Measurements from ENCODE around the gene SLC39A3.

Gene SLC39A3

GRCh38 chr19:2744113-2744512 lies 4.3 kb upstream of the SLC39A3 start:
- no peak for DNase-seq

- DNase-seq = no peak
These were observed 3.3 kb upstream of the SLC39A3 start for GRCh38 chr19:2743099-2743498.

GRCh38 chr19:2740314-2740656 lies 468 bp upstream of the SLC39A3 start:
- no peak for DNase-seq

GRCh38 chr19:2736550-2737190 lies 3.1 kb downstream of the SLC39A3 start:
- DNase-seq = no peak

DNA sequence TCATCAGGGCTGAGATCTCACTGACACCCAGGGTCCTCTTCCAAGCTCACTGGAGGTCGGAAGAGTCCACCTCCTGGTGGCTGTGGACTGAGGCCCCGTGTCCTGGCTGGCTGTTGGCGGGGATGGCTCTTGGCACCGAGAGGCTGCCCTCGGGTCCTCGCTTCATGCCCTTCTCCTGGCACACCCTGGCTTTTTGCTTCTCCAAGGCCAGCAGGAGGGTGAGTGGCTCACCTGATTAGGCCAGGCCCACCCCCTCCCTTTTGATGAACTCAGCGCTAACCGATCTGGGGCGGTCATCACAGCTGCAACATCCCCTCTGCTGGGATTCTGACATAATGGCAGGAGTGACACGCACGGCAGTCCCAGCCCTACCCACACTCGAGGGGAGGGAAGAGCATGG lies 4.4 kb downstream of the SLC39A3 start:
- DNase-seq = no peak

DNA sequence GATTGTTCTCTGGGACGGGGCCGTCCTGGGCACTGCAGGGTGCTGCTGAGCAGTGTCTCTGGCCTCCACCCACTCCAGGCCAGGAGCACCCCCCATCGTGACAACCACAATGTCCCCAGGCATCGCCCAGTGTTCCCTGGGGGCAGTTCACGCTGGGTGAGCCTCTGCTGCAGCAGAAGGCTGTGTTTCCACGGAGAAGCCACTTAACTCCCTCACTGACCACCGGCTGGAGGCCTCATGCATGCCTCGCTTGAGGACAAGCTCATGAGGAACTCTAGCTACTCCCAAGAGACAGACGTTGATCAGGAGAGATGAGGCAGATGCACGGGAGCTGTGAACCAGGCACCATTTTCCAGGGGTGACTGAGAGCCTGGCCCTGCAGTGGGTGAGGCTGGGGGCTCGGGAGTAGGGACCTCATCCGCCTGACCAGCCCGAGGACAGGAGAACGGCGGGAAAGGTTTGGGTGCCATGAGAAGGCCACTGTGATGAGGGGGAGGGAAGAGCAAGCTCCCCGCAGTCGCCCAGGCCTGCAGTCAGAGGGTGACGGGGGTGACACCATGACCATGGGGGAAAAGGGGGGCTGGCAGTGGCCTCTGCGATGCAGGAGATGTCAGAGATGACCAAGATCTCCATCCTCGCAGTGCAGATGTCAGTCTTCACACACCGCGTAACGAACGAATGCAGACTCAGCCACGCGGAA lies 5.1 kb downstream of the SLC39A3 start:
- DNase-seq = no peak

- DNase-seq = no peak
These were observed 5.8 kb downstream of the SLC39A3 start for GRCh38 chr19:2733930-2734588.

GRCh38 chr19:2732883-2733282 lies 6.9 kb downstream of the SLC39A3 start:
- no peak for DNase-seq

- DNase-seq = no peak
These were observed 7.6 kb downstream of the SLC39A3 start for GRCh38 chr19:2732157-2732725.

GRCh38 chr19:2731181-2731995 lies 8.4 kb downstream of the SLC39A3 start:
- DNase-seq = no peak

DNA sequence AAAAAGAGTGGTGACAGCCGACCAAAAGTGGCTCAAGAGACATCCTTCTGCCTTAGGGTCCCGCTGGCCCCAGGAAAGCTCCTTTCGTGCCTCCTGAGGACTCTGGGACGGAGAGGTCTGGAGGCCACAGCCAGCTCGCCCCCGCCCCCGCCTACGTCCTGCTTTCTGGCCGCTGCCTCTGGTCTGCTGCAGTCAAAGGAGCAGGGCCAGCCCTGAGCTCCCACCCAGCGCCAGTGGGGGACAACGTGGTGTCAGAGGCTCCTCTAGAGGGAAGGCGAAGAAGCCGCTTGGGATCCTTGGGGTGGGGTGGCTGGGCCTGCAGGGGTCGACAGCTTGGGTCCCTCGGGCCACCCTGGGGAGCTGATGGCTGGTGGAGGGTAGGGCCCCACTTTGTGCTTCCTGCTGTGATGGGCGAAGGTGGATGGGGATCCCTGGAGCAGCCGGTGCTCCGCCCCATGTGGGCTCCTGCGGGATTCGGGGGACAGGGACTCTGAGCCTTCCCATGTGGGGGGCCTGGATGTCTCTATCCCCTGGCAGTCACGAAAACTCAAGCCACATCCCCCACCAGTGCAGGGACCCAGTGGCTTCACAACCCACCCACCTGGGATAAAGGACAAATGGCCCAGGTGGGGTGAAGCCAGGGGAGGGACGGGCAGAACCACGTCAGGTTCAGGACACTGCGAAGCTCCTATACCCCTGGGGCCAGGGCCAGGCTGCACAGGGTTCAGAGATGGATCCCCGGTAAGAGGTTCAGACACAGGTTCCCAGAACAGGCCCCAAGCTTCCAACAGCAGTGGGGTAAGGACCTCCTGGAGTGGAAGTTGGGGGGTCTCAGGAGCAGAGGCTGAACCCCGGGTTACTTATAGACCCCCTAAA lies 9.6 kb downstream of the SLC39A3 start:
- DNase-seq = no peak

GRCh38 chr19:2728783-2729387 lies 10.9 kb downstream of the SLC39A3 start:
- DNase-seq = no peak

DNA sequence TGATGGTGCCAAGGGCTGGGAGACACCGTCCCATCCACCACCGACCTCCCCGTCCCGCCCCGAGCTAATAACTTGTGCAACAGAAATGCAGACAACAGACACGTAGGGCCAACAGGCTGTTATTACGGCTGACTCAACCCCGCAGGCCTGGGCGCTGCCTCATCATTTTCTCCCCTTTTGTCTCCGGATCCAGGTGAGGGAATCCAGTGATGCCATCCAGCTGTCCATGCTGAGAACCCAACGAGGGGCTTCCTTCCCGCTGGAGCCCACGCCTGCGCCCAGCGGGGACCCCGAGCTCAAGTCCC lies 12.2 kb downstream of the SLC39A3 start:
- DNase-seq = no peak

GRCh38 chr19:2726904-2727639 lies 12.7 kb downstream of the SLC39A3 start:
- DNase-seq = no peak

- no peak for DNase-seq
These were observed 13.5 kb downstream of the SLC39A3 start for GRCh38 chr19:2726160-2726855.

DNA sequence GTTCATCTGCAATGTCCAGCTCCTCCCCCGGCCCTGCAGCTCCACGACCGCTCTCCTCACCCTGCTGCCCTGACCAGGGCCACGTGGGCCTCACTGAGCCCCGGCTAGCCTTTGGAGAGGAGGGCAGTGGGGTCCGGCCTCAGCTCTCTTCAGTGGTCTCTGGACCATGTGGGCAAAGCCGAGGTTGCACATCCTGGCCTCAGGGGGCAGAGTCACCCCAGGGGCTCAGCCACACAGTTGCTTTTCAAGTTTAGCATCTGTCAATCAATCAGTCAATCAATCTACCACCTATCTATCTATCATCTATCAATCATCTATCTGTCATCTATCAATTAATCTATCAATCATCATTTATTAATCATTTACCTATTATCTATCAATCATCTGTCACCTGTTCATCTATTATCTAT lies 15.7 kb downstream of the SLC39A3 start:
- no peak for DNase-seq

DNA sequence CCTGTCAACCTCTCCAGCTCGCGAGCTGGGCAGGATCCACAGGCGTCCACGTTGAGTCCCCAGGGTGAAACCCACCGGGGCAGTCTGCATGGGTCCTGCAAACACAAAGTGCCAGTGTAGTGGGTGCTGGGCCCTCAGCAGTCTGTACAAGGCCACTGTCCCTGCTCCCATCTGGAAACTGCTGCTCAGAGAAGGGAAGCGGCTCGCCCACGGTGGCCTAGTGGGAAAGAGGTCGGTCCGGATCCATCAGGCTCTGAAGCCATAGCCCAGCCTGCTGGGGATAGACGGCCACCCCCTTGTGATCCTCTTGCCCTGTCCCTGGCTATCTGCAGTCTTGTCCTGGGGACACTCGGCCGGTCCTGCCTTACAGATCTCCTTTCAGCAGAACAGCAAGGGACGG lies 16.1 kb downstream of the SLC39A3 start:
- DNase-seq = no peak

DNA sequence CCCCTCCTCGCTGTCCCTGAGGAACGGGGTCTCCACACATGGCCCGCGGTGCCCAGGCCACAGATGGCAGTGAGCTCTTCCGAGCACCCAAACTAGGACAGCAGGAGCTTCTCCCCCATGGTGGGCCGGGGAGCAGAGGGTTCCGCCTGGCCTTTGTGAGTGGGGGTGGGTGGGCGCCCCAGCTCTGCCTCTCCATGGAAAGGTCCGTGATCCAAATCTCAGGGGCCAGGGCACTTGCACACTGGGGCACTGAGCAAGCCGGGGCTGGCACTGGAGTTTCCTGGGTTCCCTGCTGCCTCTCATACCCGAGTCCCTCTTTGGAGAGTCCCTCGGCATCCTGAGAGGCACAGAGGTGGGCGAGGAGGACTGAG lies 16.5 kb downstream of the SLC39A3 start:
- no peak for DNase-seq

DNA sequence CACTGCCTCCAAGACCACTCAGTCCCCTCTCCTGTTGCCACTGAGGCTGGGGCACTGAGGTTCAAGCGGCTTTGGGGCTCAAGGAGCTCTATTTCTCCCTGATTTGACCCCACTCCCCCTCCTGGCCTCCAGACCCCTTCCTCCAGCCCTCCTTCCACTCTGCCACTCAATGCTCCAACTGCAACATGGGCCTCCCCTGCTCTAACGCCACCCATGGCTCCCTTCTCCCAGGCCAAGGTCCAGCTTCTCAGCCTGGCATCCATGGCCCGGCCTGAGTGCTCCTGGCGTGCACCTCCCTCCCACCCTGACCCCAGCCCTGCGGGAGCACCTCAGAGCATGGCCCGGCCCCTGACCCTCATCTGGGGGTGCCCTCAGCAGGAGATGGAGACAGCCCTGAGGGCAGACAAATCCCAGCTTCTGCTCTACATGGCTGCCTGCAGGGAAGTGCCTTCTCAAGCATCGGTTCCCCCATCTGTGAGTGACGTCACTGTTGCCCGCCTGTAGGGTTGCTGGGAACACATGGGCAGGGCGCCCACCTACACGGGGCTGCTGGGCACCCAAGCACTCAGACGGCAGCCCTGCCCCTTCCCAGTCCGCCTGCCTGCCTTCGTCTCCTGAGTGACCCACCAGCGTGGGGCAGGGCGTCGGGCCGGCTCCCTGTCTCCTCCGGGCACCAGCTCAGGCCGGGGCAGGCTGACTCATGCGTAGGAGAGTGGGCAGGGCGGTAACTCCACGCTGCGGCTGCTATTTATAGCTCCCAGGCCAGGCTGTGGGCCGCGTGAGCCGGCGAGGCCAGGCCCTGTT lies 17.1 kb downstream of the SLC39A3 start:
- DNase-seq = no peak

All from NCI-H524 (cell line).